Measurements from ENCODE around the gene VTI1A.

VTI1A gene

DNA sequence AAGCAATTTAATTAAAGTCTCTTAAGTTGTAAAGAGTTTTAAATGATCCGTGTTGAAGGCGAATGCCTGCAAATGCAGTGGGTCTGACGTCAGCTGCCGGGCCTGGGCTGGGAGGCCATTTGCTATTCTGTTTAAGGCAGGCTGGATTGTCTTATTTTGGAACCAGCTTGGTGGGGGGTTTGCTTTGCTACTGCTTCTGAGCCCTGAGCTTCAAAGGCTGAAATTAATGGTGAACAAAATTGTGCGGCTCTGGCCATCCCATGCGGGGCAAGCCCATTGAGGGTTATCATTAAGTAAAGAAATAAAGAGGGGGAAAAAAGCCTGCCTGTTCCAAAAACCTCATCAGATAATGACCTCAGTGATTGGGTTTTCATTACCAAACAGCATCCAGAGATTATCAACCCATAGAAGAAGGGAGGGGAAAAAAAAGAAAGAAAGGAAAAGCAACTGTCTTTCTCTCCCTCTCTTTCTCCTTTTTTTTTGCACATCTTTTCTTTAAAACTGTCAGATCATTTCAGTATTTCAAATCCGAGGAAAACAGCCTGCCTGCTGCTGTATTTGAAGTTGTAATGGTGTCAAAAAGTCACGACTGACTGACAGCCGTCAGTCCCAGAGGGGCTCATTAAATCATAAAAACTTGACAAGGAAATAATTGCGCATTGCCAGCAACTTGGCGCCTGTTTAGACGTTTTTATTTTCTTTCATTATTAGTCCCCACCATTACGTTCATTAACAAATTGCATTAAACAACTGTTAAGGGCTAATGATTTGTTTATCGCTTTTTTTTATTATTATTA is 371.2 kb downstream of the VTI1A start:
- DNase-seq: no peak

DNA sequence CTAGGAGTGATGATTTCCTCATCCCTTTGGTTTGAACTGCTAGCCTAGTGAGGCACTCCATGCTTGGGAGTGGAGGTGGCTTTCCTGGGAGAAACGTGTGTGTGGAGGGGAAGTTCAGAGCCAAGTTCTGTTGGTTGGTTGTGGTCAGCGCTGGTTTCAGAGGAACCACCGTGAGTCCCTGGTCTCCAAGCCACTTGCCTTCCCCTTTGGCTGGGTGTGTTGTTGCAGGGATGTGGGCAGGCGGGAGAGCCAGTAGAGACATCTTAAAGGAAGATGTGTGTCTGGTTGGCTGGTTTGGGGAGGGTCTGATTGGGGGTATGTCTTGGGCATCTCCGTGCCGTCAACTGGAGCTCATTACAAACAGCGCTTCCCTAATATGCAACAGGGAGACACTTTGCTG is 372.2 kb downstream of the VTI1A start:
- DNase-seq: no peak

DNA sequence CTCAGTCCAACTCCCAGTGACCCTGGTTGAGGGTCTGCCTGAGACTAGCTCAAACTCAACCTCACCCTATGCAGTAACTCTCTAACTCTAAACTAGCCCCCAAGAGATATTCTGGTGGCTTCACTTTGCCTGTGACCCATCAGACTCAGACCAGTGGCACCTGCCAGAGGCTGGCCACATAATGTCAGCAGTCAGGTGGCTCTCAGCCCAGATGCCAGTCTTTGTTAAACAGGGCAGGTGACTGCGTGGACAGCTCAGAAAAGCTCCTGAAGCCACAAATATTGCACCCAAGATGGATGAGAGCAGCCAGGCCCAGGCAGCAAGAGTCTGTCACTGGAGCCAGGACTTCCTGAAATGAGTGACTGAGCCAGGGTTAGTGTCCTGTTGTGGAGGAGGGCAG is 373.3 kb downstream of the VTI1A start:
- DNase-seq: no peak

DNA sequence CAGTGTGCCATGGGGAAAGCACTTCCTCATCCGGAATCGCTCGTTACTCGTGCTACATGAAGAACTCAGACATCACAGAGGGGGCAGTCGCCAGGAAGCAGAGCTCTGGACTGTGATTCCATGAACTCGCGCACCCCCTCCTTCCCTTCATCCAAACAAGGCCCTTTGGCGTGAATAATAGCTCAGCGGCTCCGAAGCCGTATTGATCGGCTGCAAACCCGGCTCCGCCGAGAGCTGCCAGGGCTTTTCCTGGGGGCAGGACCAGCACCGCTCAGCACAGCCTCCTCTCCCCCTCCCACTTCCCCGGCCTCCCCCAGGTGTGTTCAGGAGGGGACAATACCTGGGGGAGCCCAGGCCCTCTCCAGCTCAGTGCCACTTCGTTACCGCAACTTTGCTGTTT is 374.0 kb downstream of the VTI1A start:
- no peak for DNase-seq

DNA sequence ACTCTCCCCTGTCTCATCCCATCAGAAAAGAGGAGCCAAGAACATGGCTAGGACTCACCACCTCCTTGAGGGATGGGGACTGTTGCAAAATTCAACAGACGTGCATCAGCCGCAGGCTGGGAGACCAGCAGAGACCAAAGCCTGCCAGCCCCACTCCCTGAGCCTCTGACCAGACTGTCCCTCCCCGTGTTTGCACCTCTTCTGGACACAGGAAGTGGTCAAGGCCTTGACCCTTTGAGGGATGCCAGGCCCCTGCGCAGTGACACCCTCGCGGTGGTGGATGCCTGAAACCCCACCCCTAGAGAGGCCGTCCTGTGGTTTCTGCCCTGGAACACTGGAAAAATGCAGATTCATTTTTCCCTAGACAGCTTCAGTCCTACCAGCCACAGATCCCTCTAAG is 374.6 kb downstream of the VTI1A start:
- no peak for DNase-seq

DNA sequence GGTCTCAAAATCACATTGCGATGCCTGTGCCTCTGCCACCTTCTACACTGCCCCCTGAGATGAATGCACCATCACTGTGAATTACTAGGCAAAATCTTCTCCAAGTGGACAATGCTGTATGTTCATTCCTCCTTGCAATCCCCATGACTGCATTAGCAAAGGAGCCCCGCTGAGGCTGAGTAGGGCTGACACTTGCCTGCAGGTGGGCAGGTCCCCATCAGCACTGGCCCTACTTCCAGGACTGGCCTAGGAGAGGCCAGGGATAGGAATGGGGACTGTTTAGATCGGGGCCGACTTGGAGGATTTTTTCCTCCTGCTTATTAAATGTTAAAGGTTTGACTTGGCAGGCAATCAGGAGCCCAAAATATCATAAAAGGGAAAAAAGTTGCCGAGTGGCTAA is 376.0 kb downstream of the VTI1A start:
- no peak for DNase-seq

DNA sequence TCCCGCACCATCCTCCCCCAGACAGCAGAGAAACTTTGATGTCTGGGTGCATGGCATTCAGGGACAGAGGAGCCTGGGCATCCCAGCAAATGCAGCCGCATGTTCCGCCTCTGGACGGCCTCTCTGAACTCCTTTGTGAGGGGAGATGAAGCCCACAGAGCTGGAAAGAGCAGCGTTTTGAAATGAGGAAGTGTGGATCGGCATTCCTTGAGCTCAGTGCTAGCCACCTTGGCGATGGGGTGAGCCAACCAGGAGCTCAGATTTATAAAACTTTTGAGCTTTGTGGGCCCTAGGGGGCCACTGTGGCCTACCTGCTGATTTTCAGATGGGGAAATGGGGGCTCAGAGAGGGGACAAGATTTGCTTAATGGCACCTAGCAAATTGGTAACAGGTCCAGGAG is 376.6 kb downstream of the VTI1A start:
- DNase-seq: no peak

DNA sequence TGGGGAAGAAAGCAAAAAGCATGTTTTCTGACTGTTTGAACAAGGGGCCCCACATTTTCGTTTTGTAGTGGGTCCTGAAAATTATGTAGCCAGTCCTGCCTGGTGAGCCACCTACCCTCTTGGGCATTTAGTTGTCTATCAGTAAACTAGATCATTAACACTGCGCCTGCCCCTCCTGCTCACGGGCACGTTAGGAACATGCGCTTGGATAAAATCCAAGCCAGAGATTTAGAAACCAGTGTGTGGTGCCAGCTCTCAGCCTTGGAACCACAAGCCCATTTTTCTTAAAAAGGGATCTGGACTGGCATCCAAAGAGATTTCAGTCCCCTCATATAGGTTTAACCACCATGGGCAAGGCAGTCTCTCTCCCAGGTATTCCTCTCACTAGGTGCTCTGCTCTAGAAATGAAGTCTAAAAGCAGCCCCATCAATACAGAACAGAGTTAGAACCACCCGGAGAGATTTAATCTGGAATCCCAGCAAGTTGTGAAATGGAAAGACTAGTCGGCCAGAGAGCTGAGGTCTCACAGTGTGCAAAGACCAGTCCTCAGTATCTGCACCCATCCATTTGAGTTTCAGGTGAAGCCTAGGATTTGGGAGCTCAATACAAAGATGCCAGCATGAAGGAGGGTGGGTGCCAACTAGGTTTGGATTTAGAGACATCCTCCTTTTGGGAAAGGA is 379.1 kb downstream of the VTI1A start:
- DNase-seq: no peak

DNA sequence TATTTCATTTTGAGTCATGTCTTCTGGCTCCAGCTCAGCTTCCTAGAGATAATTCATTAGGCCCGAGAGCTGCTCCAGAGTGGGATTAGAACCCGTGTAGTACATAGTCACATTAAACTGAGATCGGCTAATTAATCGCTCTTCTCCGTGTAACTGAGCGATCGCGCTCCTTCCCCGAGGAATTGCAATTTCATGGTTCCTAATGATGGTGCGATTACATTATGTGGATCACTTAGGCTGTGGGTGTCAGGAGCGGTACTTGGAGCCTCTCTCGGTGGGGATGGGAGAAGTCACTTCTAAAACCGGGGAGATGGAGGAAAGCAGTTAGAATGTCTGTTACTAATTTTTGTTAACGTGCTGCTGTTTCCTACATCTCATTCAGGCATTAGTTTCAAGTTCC is 380.1 kb downstream of the VTI1A start:
- DNase-seq: no peak

DNA sequence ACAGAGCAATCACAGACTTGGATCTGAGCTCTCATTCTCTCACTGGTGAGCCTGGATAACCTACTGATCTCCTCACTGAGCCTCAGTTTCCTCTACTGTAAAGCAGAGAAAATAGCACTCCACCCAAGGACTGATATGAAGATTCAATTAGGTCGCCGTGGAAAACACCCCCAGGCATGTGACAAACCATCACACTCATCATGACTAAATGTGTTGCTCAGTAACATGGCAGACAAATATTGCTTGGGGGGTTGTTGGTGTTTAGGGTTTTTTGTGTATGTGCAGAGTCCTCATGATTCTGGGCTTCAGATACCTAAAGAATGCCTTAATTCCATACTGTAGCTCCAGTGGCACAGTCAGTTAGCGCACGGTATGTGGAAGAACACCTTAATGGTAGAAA is 380.9 kb downstream of the VTI1A start:
- DNase-seq: no peak

DNA sequence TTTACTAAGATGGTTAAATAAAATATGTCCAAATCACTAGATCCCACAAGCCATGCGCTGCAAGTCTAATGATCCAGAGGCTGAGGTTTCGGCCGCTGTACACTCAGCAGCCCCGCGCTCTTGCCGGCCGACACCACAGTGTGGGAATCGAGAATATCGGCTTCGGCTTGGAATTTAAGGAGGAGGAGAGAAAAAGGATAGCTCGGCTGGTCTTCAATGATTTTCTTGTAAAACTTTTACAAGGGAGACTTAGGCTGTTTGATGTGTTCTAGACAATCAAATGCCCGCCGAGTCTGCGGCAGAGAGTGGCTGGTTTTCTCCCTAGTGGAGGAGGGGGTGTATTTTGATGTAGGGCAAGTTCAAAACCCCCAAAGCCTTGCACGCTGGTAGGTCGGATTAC is 384.8 kb downstream of the VTI1A start:
- no peak for DNase-seq

DNA sequence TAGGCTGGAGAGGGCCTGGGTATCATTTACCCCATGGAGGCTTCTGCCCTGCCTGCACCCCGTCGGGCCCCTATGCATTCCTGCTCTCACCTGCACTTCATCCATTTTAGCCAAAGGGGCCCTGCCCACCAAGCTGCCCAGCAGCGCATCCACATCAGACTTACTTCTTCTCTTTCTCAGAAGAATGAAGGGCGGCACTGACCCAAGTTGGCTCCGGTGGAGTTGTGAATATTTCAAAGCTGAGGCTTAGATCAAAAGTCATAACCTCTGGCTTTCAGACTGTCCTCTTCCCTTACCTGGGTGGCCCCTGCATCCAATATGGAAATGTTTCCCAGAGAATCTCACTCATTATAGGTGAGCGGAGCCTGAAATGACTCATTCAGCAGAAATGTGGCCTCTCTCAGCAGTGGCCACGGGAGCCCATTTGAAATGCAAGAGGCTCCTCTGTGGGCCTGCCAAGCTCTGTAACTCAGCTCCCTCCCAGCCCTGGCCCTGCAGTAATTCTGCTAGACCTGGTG is 385.4 kb downstream of the VTI1A start:
- DNase-seq: no peak

DNA sequence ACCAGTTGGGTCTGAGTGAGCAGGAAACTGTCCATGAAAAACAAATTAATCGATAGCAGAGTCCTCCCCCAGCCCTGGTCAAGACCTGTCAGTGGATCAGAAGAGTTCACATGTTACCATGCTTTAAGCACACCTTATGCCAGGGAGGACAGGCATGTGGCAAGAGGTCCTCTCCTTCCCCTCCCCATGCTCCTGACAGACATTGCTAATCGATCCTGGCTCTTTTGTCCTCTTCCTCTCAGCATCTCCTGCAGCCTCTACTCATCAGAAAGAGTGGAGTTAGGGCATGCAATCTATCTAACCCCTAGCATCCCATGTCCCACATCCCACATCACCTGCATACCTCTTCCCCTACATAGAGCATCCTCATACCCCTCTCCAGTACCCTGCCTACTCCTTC is 385.9 kb downstream of the VTI1A start:
- no peak for DNase-seq

DNA sequence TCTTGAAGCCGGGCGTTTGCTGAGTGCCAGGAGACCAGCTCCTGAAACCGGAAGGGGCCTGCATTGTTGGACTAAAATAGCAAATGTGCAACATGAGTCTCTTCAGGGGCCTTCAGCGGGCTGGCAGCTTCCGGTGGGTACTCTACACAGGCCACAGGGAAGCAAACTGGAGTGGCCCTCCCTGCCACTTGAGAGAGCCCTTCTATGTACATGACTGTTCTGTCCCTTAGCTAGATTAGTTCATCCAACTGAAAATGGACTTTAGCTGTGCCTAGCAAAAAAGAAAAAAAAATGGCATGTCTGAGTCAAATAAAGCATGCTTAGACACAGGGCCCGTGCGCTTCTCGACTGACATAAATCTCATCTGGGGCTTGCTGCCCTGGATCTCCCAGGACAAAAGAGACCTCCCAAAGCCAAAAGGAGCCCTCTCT is 387.8 kb downstream of the VTI1A start:
- DNase-seq: no peak

DNA sequence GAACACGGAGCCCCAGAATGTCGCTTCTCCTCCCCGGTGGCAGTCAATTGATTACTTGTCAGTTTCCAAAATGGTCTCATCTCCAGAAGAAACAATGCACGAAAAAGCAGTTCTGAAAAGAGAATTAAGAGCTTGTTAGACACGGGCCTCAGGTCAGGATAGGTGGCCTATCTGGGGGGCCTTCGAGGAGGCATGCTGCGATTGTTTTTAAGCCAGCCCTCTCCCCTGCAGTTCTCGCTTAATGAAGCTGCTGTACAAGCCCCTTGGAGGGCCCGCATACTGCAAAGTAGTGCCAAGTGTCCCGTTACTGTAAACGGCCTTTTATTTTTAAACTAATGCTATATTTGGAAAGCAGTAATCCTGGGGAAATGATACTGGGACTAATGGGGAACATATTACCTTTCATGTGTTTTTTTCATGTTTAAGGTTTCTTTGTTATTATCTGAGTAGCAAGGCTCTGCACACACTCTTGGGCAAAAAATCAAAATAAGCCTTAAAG is 388.3 kb downstream of the VTI1A start:
- no peak for DNase-seq

DNA sequence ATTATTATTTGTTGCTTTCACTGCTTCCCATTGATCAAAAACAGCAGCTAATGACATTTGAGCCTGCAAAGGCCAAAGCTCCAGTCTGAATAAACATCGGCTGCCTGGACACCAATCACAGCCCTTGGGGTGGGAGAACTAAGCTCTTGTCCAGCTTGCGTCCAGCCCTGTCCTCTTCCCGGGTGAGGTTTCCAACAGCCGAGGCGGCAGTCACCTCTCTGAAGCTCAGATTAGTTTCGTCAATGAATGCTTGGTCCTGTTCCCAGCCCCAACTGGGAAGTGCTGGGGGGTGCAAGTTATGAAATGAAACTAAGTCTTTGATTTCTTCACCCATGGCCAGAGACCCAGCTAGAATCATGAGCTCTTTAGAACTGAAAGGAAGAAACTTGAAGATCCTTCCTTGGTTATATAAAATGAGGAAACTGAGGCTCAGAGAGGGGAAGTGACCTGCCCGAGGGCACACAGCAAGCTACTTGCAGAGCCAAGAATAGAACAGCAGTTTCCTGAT is 389.0 kb downstream of the VTI1A start:
- peak; percentile 72 for DNase-seq

DNA sequence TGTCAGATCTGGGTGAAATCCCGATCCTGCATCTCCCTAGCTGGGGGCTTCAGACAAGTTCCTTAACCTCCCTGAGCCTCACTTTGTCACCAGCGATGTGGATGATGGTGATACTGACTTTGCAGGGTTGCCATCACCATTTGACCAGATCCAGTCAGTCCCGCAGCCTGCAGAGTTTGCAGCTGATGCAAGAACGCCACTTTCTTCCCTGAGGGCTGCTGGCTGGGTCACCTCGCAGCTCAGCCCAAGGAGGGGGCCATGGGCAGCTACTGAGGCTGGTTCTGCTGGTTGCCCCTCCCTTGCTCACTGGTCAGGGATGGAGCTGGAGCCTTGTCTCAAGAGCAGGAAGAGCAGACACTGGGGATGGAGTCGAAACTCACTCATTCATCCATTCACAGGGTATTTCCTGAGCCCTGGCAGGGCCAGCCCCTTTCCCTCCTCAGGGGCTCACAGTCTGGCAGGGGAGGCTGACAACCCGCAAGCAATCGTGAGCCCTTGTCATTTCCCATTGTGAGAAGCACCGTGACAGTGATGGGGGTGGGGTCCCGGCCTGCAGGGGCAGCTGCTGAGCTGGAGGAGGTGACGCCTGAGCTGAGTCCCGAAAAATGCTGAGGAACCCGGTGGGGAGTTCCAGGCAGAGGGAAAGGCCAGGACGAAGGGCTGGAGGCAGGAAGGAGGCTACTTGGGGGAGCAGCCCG is 391.9 kb downstream of the VTI1A start:
- no peak for DNase-seq

DNA sequence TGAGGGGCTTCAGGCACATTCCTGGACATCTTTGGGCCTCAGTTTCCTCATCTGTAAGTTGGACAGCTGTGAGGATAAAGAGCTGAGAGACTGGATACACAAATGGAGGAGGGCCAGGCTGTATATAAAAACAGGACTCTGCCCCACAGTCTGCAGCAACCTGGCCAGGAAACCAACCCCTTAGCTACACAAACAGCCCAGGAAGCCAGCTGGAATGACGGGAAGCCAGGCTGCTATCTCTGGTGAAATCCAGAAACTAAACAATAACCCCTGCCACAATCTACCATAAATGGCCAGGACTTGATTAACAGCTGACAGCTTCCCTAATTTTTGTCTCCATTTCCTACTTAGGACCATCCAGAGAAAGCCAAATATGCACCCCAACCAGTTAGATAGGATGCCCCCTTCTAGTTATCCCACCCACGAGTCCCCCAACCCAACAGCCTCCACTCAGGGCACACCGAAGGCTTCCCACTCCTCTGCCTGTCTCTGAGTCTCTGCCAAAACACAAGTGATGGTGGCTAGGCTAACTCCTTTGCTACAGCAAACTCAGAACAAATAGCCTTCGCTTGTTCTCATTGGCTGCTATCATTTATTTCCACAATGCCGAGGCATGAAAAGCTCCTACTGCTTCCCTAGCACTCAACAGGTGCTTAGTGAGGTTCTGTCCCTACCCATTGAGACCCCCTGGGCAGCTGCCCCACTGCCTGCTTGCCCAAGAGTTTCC is 393.1 kb downstream of the VTI1A start:
- DNase-seq: no peak

DNA sequence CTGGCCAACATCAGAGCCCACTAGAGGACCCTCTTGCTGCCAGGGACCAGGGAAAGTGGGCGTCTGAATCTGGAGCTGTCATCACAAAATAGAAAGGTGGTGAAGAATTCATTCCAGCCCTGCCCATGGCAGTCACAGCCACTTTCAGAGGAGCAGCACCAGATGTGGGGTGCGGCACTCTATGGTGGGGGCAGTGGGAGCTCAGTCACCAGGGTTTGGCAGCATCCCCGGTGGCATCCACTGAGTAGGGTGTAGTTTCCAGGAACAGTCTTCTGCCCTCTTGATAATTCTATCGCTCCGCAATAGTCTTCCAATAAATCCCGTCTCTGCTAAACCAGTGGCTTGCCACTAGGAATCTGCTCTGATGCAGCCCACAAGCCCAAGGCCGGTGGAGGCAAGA is 394.5 kb downstream of the VTI1A start:
- DNase-seq: no peak

DNA sequence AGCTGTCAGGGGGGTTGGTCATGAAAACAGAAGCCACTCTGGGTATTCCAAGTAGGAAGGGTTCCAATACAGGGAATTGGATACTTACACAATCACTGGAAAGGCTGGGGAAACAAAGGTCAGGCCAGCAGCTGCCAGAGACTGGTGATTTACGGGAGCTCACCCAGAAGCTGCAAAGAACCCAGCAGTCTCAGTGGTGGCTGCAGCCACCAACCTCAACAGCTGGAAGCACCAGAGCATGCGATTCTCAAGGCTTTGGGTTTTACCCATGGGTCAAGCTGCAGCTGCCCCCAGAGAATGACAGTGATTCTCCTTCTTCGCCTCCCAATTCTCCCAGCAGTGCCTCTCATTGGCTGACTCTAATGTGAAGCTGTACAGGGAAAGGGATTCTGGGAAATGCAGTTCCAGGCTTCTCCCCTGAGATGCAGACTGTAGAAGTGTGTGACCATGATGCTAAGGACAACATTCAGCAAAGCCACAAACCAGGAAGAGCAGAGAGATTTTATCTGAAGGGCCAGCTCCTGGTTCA is 395.9 kb downstream of the VTI1A start:
- DNase-seq: no peak

DNA sequence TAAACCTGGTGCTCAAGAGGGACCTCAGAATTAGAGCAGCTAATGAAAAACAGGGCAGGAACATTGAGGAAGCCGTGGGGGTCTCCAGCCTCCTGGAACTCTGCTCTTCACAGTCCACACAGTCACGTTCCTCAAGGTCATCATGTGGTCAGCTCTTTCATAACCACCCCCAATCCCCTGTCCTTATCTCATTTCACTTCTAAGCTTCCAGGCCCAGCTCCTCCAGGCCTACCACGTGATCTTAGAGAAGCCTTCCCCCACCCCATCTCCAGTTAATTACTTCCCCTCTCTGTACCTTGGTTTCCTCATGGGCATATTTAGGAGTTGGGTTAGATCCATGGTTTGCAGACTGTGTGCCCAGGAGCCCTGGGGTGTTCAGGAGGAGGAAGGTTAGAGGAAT is 396.6 kb downstream of the VTI1A start:
- no peak for DNase-seq

Data from NCI-H146 (cell line).